NT2/D1 (cell line): ENCODE measurements around the gene POU6F2.

Source experiments
- DNase-seq: peaks from one replicate; pipeline ENCODE4 v3.0.0-alpha.2; 2011; ENCODE audit warnings: low read depth, low spot score
- H3K27me3 ChIP-seq: 2 replicates; pipeline ENCODE4 v1.6.0; 2011; ENCODE audit warnings: mild to moderate bottlenecking; ENCODE audit not compliant: insufficient read length, insufficient read depth
- H3K36me3 ChIP-seq: 2 replicates; pipeline ENCODE4 v1.6.1; 2011; ENCODE audit warnings: mild to moderate bottlenecking, low read length, mixed read lengths; ENCODE audit not compliant: insufficient read depth, insufficient read length
- H3K4me1 ChIP-seq: 2 replicates; pipeline ENCODE4 v1.5.1; 2011; ENCODE audit not compliant: insufficient read depth, insufficient read length
- H3K4me3 ChIP-seq: 2 replicates; pipeline ENCODE4 v1.5.1; 2011; ENCODE audit warnings: low read depth; ENCODE audit not compliant: insufficient read length
- H3K9ac ChIP-seq: 2 replicates; pipeline ENCODE4 v1.6.0; 2011; ENCODE audit warnings: low read depth; ENCODE audit not compliant: insufficient read length
- H3K9me3 ChIP-seq: 2 replicates; pipeline ENCODE4 v1.5.1; 2011; ENCODE audit warnings: mild to moderate bottlenecking, low read length; ENCODE audit not compliant: insufficient read depth
- SUZ12 ChIP-seq: IDR thresholded peaks from 2 replicates; pipeline ENCODE4 v1.6.1; 2011; ENCODE audit not compliant: insufficient read length, insufficient read depth; ENCODE audit errors: extremely low read depth
- YY1 ChIP-seq: IDR thresholded peaks from 2 replicates; pipeline ENCODE4 v1.6.1; 2011; ENCODE audit not compliant: insufficient read length, insufficient read depth
- ZNF274 ChIP-seq: IDR thresholded peaks from 2 replicates; pipeline ENCODE4 v1.6.1; 2011; ENCODE audit warnings: mild to moderate bottlenecking, low read depth, low read length

POU6F2 gene

DNA sequence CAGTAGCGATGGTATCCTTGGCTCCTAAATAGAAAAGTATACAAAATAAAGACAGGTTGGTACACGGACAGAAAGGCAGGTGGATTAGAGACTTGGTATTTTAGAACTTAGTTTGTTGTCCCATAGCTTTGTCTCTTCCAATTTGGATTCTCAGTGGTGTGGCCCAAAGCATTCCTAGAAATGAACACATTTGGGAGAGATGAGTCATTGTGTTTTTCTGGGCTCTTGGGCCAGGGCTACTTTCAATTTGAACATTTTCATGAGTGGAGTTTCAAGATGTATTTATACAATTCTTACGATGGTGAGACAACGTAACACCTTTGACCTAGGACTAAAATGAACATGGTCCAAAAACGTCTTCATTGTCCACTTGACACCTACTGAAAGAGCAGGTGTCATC, 363.4 kb downstream of the POU6F2 start:
- H3K4me3 ChIP-seq: no peak overlapping the region
- H3K9me3 ChIP-seq: no peaks in the 10 kb centered on the region

DNA sequence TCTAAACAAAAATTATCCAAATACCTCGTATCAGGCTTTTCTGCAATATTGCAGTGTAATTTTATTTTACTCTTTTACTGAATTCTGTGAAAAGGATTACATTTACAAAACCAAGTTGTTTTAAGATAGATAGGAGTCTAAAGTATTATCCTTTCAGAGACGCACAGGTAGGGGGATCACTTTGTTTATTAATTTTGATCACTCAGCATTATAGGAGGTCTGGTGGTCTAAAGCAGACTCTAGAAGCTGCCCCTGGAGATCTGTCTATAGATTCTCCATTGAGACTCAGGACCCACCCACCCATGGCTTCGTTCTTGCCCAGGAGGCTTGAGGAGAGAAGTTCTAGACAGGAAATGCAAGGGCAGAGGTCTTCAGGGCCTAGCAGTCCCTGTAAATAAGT, 365.1 kb downstream of the POU6F2 start:
- no peak for TF ChIP-seq SUZ12
- TF ChIP-seq ZNF274: no peak
- no peak for TF ChIP-seq YY1
- no peak overlapping the region for H3K9ac ChIP-seq
- H3K27me3 ChIP-seq: no peaks in the 10 kb centered on the region
- DNase-seq: no peak
- H3K4me1 ChIP-seq: no peaks in the 10 kb centered on the region
- no peak overlapping the region for H3K4me3 ChIP-seq
- H3K36me3 ChIP-seq: peaks cover 4% of the 10 kb centered on the region
- H3K9me3 ChIP-seq: no peaks in the 10 kb centered on the region

More for the DNA sequence above, 363.4 kb downstream of the POU6F2 start:
- H3K4me1 ChIP-seq: no peaks in the 10 kb centered on the region
- no peak overlapping the region for H3K9ac ChIP-seq
- H3K36me3 ChIP-seq: peaks cover 4% of the 10 kb centered on the region
- H3K27me3 ChIP-seq: no peaks in the 10 kb centered on the region
- no peak for TF ChIP-seq YY1
- no peak for TF ChIP-seq SUZ12
- TF ChIP-seq ZNF274: no peak
- no peak for DNase-seq

DNA sequence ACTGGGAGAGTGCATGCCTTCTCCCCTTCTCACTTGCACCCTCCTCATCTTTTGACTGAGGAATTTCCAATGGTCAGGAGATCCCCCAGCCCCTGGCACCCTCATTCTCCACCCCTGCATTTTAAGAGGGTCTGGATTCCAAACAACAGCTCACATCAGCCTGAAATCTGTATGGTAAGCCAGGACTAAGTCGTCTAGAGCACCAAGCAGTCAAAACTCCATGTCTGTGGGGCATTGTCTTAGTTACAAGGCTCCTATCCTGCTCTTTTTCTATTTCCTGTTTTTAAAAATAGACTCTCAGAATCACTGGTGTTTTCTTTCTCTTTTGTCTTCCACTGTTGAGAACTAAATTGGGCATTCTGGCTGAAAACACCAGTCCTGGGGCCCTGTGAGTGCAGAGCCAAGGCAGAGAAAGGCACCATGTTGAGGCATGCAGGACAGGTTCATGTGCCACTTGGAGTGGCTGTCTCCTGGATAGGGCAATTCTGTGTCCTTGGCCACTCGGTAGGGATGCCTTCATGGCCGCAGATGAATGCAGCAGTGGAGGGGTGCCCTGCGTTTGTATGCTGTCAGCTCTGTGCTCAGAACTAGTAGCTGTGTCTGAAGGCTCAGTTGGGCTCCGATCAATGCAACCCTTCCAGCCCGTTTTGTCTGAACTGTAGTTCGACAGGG, 371.9 kb downstream of the POU6F2 start:
- Histone ChIP-seq H3K9ac (no peak overlapping the region), H3K36me3 (no peaks in the 10 kb centered on the region), H3K4me3 (no peak overlapping the region), H3K9me3 (no peaks in the 10 kb centered on the region), H3K4me1 (no peaks in the 10 kb centered on the region), H3K27me3 (no peaks in the 10 kb centered on the region)
- no peak for TF ChIP-seq SUZ12
- TF ChIP-seq YY1: no peak
- no peak for TF ChIP-seq ZNF274
- no peak for DNase-seq

DNA sequence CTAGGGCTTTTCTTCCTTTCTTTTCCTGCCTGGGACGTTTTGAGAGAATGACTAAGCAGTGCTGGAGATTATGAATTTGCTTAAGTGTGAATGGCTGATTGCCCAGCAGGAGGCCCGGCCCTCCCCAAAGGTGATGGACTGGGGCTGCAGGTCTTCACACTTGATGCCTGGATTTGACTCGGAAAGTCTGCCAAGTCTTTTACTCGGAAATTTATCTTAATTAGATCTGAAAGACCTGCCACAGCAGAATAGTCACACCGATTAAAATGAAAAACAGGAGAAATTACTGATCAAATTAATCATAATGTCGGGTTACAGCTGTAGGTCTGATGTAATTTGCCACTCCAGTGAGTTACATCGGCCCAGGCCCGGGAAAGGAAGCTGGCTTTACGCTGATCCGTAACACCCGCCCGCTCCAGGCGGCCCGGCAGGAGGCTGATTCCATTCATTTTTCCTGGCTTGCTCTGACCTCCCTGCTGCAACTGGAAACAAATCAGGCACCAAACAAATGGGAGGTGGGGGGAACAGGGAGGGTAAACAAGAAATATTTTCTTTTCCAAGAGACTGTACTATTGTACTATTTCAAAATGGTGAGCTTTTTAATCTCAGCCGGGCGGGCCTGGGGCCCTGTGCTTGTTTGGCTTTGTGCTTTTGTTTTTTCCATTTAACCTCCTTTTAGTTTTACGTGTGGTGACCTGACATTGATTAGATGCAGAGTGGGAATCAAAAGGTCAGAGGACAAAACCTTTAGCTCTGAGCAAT, 376.1 kb downstream of the POU6F2 start:
- no peaks in the 10 kb centered on the region for H3K9me3 ChIP-seq
- no peaks in the 10 kb centered on the region for H3K27me3 ChIP-seq
- no peak overlapping the region for H3K9ac ChIP-seq
- H3K4me3 ChIP-seq: no peak overlapping the region
- TF ChIP-seq SUZ12 (no peak), YY1 (no peak), ZNF274 (no peak)
- peaks cover 3% of the 10 kb centered on the region for H3K4me1 ChIP-seq
- H3K36me3 ChIP-seq: no peaks in the 10 kb centered on the region
- peak; percentile 59 for DNase-seq

DNA sequence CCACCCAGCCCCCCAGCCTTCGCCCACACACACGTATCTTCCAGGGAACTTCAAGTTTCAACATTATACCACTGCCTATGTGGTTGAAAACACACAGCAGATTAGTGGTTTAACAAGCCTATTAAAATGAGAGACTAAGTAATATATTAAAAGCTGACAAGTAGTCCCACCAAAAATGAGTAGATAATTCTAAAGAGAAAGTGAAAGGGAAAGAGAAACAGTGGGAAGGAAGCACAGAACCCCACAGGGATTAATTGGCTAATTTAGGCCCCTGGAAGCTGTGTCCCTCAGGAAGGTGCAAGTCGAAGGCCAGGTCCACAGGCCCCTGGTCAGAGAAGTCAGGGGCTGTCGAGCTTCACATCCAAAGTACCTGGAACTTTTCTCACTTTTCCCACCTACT, 378.0 kb downstream of the POU6F2 start:
- TF ChIP-seq YY1 (no peak), SUZ12 (no peak), ZNF274 (no peak)

DNA sequence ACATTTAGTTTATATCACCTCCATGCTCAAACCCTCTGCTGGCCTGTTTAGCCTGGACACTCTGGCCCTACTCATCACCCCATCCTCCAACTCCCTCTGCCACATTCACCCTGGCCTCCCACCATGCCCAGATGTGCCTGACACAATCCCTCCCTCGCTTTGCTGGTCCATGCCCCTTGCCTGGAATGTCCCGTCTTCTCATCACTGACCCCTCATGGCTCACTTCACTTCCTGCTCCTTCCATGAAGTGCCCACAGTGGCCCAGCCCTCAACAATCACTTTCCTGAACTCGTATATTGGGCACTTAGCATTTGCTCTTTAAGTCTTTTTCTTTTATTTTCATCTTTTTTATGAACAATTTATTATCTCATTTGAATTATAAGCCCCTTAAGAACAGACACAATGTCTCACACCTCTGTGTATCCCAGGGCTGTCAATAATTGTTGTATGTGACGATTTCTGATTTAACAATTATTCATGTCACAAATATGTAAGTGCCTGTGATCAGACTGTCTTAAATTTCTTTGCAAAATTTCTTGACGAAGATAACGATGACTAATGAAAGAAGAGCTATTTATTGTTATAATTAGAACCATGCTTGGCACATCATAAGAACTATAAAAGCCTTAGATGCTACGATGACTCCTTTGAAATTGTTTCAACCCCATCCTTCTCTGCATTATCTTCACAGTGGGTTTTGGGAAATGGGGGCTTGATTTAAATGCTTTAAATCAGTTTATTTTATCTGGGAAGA, 378.6 kb downstream of the POU6F2 start:
- H3K27me3 ChIP-seq: no peaks in the 10 kb centered on the region
- no peak overlapping the region for H3K9ac ChIP-seq
- TF ChIP-seq SUZ12 (no peak), YY1 (no peak), ZNF274 (no peak)
- H3K9me3 ChIP-seq: no peaks in the 10 kb centered on the region
- H3K4me1 ChIP-seq: peaks cover 3% of the 10 kb centered on the region
- H3K4me3 ChIP-seq: no peak overlapping the region
- DNase-seq: no peak
- H3K36me3 ChIP-seq: no peaks in the 10 kb centered on the region

More for the DNA sequence above, 378.0 kb downstream of the POU6F2 start:
- Histone ChIP-seq H3K36me3 (no peaks in the 10 kb centered on the region), H3K4me3 (no peak overlapping the region), H3K4me1 (peaks cover 3% of the 10 kb centered on the region), H3K27me3 (no peaks in the 10 kb centered on the region), H3K9me3 (no peaks in the 10 kb centered on the region), H3K9ac (no peak overlapping the region)
- DNase-seq: no peak

DNA sequence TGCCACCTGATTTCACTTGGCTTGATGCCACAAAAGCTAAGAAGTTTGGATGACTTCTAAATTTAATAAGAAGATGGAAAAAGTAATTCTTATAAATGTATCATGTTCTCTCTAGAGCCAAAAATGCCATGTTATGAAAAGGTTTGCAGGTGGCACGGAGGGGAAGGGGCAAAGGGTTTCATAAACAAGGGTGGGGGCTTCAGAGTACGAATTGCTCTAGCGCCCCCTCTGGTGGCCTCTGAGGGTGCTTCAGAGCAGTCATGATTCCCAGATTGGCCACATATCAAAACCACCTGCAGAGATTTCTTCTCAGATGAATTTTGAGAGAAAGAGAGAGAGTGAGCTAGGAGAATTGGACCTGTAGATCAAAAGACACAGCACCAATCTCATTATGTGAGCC, 379.9 kb downstream of the POU6F2 start:
- peak; percentile 52 for DNase-seq

More for the DNA sequence above, 379.9 kb downstream of the POU6F2 start:
- no peaks in the 10 kb centered on the region for H3K36me3 ChIP-seq
- TF ChIP-seq SUZ12: no peak
- TF ChIP-seq ZNF274: no peak
- no peak for TF ChIP-seq YY1
- no peak overlapping the region for H3K4me3 ChIP-seq
- H3K4me1 ChIP-seq: peaks cover 3% of the 10 kb centered on the region
- H3K9ac ChIP-seq: no peak overlapping the region
- H3K9me3 ChIP-seq: no peaks in the 10 kb centered on the region
- H3K27me3 ChIP-seq: no peaks in the 10 kb centered on the region
